ENCODE data around the gene PCDH19. TPM values are rescaled to one million over a fixed set of nuclear protein-coding genes. Genes with fewer than 3 reads are reported as not detected.
"Not testable (repeated sequence)": the region's sequence is repeated elsewhere in the genome, so short reads cannot be mapped to it uniquely, and the experiment has no call there.

The PCDH19 gene, protein sequence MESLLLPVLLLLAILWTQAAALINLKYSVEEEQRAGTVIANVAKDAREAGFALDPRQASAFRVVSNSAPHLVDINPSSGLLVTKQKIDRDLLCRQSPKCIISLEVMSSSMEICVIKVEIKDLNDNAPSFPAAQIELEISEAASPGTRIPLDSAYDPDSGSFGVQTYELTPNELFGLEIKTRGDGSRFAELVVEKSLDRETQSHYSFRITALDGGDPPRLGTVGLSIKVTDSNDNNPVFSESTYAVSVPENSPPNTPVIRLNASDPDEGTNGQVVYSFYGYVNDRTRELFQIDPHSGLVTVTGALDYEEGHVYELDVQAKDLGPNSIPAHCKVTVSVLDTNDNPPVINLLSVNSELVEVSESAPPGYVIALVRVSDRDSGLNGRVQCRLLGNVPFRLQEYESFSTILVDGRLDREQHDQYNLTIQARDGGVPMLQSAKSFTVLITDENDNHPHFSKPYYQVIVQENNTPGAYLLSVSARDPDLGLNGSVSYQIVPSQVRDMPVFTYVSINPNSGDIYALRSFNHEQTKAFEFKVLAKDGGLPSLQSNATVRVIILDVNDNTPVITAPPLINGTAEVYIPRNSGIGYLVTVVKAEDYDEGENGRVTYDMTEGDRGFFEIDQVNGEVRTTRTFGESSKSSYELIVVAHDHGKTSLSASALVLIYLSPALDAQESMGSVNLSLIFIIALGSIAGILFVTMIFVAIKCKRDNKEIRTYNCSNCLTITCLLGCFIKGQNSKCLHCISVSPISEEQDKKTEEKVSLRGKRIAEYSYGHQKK (N-terminal part only)
- total RNA-seq = not detected

DNA sequence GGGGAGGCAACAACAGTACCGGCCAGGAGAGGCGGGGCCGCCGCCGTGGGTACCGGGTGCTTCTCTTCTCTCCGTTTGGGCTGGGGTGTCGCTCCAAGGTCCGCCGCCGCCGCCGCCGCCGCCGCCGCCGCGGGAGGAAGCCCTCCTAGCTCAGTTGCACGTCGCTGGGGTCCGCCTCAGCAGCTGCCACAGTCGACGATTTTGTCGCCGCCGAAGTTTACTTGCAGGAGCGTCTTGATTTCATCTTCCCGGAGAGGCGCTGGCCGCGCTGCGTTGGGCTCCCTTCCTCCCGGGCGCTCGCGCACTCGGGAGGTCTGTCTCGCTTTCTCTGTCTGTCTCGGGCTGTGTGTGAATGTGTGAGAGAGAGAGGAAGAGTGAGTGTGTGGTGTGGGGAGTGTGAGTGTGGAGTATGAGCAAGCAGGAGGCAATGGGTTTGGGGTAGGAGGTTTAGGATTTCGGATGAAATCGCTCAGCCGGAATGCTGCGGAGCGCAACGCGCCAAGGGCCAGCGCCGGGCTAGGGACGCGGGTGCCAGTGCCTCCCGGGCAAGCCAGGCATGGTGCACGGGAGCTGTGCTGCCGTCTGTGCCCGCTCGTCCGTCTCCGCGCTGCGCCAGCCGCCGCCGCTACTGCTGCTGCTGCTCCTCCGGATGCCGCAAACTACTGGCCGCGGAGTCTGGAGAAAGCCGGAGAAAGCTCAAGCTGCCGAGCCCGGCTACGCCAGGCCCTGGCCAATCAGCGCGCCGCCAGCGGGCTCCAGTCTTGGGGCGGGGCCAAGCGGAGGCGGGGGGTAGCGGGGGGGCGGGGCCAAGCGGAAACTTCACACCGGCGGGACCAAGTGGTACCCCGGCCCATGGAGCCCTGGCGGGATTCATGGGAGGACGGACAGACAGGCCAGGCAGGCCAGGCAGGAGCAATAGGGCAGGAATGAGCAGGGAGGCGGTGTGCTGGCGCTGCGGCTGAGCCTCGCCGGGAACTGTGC is at the start of gene PCDH19:
TSS of gene PCDH19 (minus strand) at position 664 of the 981 bp plus-strand sequence. CDS start 1,676 bp downstream, outside the sequence.
- Mint-ChIP-seq H3K27ac (no peak within 1 kb of the TSS), H3K4me3 (peak within 1 kb of the TSS; percentile 76 to 79), H3K9me3 (no peaks in the 10 kb centered on the region), H3K4me1 (ENCODE audit: low read depth) (peaks cover 12% of the 10 kb centered on the region), H3K36me3 (ENCODE audit: insufficient read depth in 2 of 2) (peaks cover 2 to 6% of the 10 kb centered on the region in 2 donors), H3K27me3 (ENCODE audit: low read depth) (peaks cover 74% of the 10 kb centered on the region)
- ATAC-seq (replicated peaks in 1 of 2) = peak; percentile 74 to 94
- peak; percentile 51 to 52 for DNase-seq

DNA sequence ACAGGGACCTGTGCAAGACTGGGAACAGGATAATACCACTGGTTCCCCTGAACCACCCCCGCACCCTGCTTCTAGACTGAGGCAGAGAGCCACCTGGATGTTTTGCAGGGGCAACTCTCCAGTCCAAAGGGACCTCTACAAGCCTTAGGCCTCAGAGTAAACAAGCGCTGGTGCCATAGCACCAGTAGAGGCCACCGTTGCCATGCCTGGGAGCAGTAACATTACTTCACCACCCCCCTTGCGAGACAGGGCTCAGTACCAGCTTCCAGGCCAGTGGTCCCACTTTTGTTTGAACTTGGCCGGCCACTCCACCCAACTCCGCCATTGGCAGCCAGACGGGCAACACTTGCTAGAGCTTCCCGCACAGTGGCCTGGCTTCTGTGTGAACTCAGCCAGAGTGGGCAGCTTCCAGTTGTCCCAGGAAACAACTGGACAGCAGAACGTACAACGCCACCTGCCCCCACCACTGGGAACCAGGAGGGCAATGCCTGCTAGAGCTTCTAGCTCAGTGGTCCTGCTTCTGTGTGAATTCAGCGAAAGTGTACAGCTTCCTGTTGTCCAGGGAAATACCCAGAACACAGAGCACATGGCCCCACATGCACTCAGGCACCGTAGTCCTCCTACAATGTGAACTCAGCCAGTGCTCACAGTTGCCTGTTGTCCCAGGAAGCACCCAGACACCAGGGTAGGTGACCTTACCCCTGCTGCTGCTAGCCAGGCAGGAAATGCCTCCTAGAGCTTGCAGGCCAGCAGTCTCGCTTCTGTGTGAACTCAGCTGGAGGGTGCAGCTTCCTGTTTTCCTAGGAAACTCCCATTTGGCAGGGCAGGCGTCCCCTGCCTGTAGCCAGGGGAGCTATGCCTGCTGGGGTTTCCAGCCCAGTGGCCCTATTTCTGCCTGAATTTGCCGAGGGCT is 39.9 kb upstream of the PCDH19 start:
- ATAC-seq (replicated peaks in 1 of 2) (no peak), DNase-seq (no peak)
- peaks cover 41% of the 10 kb centered on the region for H3K27me3 Mint-ChIP-seq (ENCODE audit: low read depth)
- H3K36me3 Mint-ChIP-seq (ENCODE audit: insufficient read depth in 2 of 2) = no peaks in the 10 kb centered on the region
- H3K4me3 Mint-ChIP-seq = no peak overlapping the region
- H3K4me1 Mint-ChIP-seq (ENCODE audit: low read depth) = no peaks in the 10 kb centered on the region
- H3K9me3 Mint-ChIP-seq = peaks cover 2 to 3% of the 10 kb centered on the region in 2 donors
- no peak overlapping the region for H3K27ac Mint-ChIP-seq

DNA sequence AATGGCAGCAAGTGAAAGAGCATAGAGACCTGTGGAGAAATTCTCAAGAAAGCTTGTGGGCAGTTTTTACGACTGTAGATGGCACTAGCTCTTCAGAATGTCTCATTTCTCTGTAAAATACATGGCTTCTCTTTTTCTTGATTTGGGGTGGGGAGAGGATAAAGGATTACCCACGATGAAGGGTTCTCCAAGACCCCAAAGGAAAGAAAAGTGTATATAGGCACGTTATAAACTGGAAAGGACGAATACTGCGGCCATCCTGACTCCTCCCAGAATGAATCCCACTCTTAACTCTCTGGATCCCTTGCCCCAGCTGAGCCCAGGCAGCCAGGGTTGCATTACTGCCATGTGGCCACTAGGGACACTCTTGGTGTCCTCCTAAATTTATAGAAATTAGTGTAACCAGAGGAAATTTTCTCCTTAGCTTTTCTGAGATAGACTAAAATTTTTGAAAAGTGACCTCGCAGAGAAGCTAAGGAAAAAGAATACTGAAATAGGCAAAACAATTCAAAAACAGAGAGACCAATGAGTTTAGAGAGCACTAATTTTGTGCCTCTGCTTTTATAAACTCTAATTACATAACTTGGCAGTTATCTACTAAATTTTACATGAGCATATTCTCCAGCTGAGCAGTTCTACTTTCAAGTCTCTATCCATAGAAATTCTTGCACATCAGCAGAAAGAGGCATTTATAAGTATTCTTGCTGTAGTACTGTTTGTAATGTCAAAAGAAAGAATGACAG is 37.8 kb upstream of the PCDH19 start:
- peak; percentile 15 to 32 for DNase-seq
- no peaks in the 10 kb centered on the region for H3K4me1 Mint-ChIP-seq (ENCODE audit: low read depth)

DNA sequence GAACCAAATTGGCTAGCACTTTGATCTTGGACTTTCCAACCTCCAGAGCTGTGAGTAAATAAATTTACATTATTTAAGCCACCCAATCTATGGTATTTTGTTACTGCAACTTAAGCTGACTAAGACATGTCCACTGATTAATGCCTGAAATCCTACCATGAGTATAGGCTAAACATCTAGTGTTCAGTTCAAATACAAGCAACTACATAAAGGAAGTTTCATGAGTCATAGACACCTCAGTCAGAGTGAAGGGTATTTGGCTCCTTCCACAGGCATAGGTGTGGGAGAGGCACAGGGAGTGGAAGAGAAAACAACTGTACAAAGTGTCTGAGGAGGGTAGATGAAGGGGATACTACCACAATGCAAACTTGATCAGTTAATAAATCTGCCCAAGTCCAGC is 35.5 kb upstream of the PCDH19 start:
- no peaks in the 10 kb centered on the region for H3K4me1 Mint-ChIP-seq (ENCODE audit: low read depth)

More for the DNA sequence above, 37.8 kb upstream of the PCDH19 start:
- Mint-ChIP-seq H3K27ac (no peak overlapping the region), H3K27me3 (ENCODE audit: low read depth) (peaks cover 29% of the 10 kb centered on the region), H3K9me3 (no peaks in the 10 kb centered on the region), H3K36me3 (ENCODE audit: insufficient read depth in 2 of 2) (no peaks in the 10 kb centered on the region), H3K4me3 (no peak overlapping the region)
- no peak for ATAC-seq (replicated peaks in 1 of 2)

DNA sequence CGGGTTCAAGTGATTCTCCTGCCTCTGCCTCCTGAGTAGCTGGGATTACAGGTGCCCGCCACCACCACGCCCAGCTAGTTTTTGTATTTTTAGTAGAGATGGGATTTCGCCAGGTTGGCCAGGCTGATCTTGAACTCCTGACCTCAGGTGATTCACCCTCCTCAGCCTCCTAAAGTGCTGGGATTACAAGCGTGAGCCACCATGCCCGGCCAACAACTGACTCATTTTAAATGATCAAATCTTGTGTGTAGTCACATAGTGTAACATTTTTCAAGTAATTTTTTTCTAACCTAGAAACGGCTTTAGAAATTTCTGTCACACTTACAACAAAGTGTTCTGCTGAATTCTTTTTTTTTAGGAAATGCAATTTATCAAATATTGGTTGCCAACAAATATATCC is 31.2 kb upstream of the PCDH19 start:
- not testable (repeated sequence) for H3K4me1 Mint-ChIP-seq (ENCODE audit: low read depth); H3K27ac Mint-ChIP-seq; ATAC-seq (replicated peaks in 1 of 2); H3K9me3 Mint-ChIP-seq; H3K4me3 Mint-ChIP-seq; DNase-seq; H3K27me3 Mint-ChIP-seq (ENCODE audit: low read depth); H3K36me3 Mint-ChIP-seq (ENCODE audit: insufficient read depth in 2 of 2)

More for the DNA sequence above, 35.5 kb upstream of the PCDH19 start:
- Mint-ChIP-seq H3K27me3 (ENCODE audit: low read depth) (peaks cover 10% of the 10 kb centered on the region), H3K9me3 (no peaks in the 10 kb centered on the region), H3K36me3 (ENCODE audit: insufficient read depth in 2 of 2) (no peaks in the 10 kb centered on the region), H3K4me3 (no peak overlapping the region), H3K27ac (no peak overlapping the region)
- DNase-seq (no peak), ATAC-seq (replicated peaks in 1 of 2) (no peak)

DNA sequence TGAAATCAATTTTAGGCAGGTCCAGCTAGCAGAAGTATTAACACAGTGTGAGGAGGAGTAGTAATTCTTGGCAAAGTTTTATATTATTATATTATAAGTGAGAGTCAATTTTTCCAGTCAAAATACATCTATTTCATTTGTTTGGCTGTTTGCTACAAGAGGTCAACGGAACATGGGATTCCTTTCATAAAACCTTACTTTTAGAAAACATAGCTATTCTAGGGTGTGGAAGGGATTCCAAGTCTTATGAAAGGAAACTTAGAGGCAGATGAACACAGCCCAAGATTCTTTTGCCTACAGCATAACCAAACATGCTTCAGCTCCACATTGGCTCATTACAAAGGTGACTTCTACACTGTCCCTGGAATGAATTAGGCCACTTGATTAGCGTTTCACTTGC is 29.9 kb upstream of the PCDH19 start:
- Mint-ChIP-seq H3K36me3 (ENCODE audit: insufficient read depth in 2 of 2) (no peaks in the 10 kb centered on the region), H3K4me3 (no peak overlapping the region), H3K27ac (no peak overlapping the region), H3K27me3 (ENCODE audit: low read depth) (no peaks in the 10 kb centered on the region), H3K4me1 (ENCODE audit: low read depth) (no peaks in the 10 kb centered on the region), H3K9me3 (no peaks in the 10 kb centered on the region)
- ATAC-seq (replicated peaks in 1 of 2) (no peak), DNase-seq (no peak)

DNA sequence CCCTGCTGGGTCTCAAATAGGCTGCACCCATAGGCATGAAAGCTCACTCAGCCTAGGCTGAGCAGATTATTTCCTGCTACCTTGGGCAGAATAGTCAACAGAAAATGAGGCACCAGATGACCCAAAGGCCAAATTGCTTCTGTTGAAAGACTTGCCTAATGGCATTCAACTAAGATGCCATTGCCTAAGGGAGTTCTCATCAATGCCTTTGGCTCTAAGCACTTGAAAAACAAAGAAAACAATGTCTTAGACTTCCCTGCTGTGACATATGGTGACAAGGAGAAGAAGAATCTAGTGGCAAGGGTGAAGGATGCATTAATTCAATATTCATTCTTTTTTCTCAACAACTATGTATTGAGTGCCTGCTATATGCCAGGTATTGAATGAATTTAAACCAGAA is 25.7 kb upstream of the PCDH19 start:
- Mint-ChIP-seq H3K27me3 (ENCODE audit: low read depth) (peaks cover 16% of the 10 kb centered on the region), H3K4me3 (no peak overlapping the region), H3K9me3 (no peaks in the 10 kb centered on the region), H3K27ac (no peak overlapping the region), H3K4me1 (ENCODE audit: low read depth) (no peaks in the 10 kb centered on the region), H3K36me3 (ENCODE audit: insufficient read depth in 2 of 2) (no peaks in the 10 kb centered on the region)
- no peak for ATAC-seq (replicated peaks in 1 of 2)
- DNase-seq = no peak

DNA sequence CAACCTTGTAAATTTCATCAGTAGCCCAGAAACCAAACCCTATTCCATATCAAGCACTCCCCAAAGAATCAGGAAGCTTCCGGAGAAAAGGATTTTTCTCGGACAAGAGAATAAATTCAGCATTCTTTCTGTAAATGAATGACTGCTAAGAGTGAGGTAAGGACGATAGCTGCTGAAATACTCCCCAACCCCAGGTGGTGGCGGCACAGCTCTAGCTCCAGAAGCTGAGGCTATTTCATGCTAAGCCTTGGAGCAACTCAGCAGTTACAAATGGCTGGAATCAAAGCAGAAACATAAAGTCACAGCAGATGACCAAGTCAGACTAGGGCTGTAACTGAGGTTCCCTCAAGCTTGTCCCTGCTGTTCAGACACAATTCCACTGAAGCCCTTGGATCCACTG is 13.9 kb upstream of the PCDH19 start:
- Mint-ChIP-seq H3K9me3 (no peaks in the 10 kb centered on the region), H3K27me3 (ENCODE audit: low read depth) (peaks cover 26% of the 10 kb centered on the region), H3K4me3 (no peak overlapping the region), H3K4me1 (ENCODE audit: low read depth) (no peaks in the 10 kb centered on the region), H3K27ac (no peak overlapping the region), H3K36me3 (ENCODE audit: insufficient read depth in 2 of 2) (no peaks in the 10 kb centered on the region)
- ATAC-seq (replicated peaks in 1 of 2) (no peak), DNase-seq (no peak)

DNA sequence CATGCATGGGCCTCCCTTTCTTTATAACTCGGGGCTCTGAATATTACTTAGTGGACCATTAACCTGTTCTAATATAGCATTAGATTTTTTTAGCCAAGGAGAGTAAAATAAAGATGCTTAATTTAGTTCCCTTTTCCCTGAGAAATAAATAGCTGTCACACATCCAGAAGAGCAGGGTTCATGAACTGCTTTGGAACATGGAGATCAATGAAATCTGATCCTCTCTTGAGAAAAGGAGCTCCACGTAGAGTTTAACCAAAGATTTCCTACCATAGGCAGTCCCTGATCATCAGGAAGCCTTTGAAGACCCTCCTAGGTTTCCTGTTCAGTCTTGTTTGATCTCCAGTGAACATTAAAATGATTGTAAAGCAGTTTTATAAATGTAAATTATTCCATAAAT is 8.5 kb upstream of the PCDH19 start:
- peaks cover 50% of the 10 kb centered on the region for H3K27me3 Mint-ChIP-seq (ENCODE audit: low read depth)
- H3K9me3 Mint-ChIP-seq = no peaks in the 10 kb centered on the region
- DNase-seq (no peak), ATAC-seq (replicated peaks in 1 of 2) (no peak)
- H3K36me3 Mint-ChIP-seq (ENCODE audit: insufficient read depth in 2 of 2) = no peaks in the 10 kb centered on the region
- no peak overlapping the region for H3K4me3 Mint-ChIP-seq
- H3K27ac Mint-ChIP-seq = no peak overlapping the region
- H3K4me1 Mint-ChIP-seq (ENCODE audit: low read depth) = no peaks in the 10 kb centered on the region

DNA sequence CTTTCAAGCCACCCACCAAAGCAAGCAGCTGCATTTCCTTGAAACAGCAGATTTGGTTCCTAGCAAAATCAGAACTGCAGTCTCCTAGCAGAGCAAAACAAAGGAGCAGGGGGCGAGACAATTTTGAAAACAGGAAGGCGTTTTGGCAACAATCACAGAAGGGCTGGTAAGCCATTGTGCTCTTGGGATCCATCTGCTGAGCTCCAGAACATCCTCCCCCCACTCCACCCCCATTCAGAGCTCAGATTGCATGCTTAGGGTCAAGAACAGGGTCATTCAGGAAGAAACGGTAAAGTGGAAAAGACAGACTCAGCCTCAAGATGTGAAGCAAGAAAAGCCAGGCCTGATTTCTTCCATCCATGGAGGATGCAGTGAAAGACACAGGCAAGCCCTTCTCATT is 7.6 kb upstream of the PCDH19 start:
- Mint-ChIP-seq H3K36me3 (ENCODE audit: insufficient read depth in 2 of 2) (no peaks in the 10 kb centered on the region), H3K4me3 (no peak overlapping the region), H3K27me3 (ENCODE audit: low read depth) (peaks cover 58% of the 10 kb centered on the region), H3K4me1 (ENCODE audit: low read depth) (no peaks in the 10 kb centered on the region), H3K27ac (no peak overlapping the region), H3K9me3 (no peaks in the 10 kb centered on the region)
- no peak for ATAC-seq (replicated peaks in 1 of 2)
- DNase-seq = no peak

DNA sequence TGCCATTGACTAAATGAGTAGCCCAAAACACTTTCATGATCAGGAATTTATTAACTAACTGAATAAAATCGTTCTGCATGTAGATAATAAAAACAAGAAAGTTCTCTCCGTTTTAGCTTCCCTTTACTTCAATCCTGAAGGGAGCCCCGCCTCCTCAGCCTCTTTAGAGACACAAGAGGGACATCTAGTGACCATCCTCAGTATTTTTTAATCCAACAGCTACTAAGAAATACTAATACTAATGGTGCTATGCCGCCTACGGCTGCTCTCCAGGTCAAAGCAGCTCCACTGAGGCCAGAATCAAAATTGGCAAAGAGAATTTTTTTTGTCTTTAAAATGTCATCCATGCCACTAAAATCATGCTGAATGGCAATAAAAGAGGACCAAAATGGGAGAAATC is 3.2 kb upstream of the PCDH19 start:
- peaks cover 12% of the 10 kb centered on the region for H3K4me1 Mint-ChIP-seq (ENCODE audit: low read depth)
- no peaks in the 10 kb centered on the region for H3K36me3 Mint-ChIP-seq (ENCODE audit: insufficient read depth in 2 of 2)
- no peak overlapping the region for H3K27ac Mint-ChIP-seq
- H3K27me3 Mint-ChIP-seq (ENCODE audit: low read depth) = peaks cover 71% of the 10 kb centered on the region
- ATAC-seq (replicated peaks in 1 of 2) (peak in 1 of 2 donors; percentile 44), DNase-seq (peak; percentile 26 to 32)
- peak overlapping the region in 1 of 2 donors; percentile 82 for H3K4me3 Mint-ChIP-seq
- H3K9me3 Mint-ChIP-seq = no peaks in the 10 kb centered on the region
